NCI-H1092 treated with DMSO at 0.1 percent for 48 hours (cell line): ENCODE data around the gene LARP4.
"Not testable (repeated sequence)": the region's sequence is repeated elsewhere in the genome, so short reads cannot be mapped to it uniquely, and the experiment has no call there.

ENCODE experiments used
- DNase-seq: peaks from one replicate; lab custom pipeline; 2025; lab: John Stamatoyannopoulos, UW

LARP4 gene

GRCh38 chr12:50401500-50402081, 906 bp downstream of the LARP4 start:
- no peak for DNase-seq

DNA sequence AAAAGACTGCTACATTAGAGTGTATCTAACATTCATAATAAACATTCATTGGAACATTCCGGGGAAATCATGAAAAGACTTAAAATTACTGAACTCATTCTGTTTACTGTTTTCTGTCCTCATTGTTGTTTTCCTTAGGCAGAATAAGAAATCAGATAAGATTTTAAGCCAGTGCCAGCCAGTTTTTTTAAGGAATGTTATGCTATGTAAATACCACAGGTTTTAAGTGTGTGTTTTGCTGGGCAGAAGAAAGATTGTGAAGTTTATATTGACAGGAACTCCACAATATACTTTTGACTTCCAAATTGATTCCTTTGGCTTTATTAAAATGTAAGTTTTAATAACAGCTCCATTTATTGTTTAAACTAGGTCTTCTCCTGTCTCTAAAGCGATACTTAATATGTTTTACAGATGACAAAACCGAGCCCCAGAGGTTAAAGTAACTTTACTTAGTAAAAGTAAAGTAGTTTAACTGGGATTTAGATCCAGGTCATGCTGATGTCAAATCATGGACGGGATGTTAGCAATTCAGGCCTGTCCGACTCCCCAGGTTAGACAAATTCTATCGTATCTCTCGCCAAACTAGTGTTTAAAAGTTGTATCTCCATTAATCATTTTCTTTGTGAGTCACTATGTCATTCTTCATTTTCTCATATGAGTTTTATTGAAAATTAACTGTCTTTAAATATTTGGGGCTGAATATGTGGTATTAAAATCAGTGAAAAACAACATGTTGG, 1.7 kb downstream of the LARP4 start:
- no peak for DNase-seq

DNA sequence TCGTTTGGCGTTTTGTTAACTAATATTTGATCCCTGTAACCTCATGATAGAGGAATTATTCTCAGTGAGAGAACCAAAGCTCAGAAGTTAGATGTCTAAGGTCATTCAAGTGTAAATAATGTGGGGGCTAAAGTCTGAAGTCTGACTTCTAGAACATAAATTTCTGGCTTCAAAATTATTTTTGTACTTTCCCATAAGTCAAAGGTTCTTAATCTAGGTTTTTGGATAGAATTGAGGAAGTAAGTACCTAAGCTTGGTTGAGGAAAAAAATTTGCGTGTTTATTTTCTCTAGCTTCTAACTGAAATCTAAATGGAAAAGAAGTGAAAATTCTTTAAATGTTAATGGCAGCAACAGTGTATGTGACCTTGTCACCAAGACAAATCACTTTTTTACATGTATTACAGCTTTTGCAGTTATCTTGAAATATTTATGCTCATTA, 2.3 kb downstream of the LARP4 start:
- no peak for DNase-seq

DNA sequence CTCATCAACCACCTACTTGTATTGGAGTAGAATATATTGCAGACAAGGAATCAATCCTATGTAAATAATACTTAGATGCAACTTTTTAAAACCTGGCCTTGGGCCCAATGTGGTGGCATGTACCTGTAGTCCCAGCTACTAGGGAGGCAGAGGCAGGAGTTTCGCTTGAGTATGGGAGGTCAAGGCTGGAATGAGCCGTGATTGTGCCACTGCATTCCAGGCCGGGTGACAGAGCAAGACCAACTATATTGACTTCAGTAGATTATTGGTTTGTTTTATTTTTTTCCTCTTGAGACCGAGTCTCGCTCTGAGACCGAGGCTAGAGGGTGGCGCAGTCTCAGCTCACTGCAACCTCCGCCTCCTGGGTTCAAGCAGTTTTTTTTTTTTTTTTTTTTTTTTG, 3.6 kb downstream of the LARP4 start:
- no peak for DNase-seq

DNA sequence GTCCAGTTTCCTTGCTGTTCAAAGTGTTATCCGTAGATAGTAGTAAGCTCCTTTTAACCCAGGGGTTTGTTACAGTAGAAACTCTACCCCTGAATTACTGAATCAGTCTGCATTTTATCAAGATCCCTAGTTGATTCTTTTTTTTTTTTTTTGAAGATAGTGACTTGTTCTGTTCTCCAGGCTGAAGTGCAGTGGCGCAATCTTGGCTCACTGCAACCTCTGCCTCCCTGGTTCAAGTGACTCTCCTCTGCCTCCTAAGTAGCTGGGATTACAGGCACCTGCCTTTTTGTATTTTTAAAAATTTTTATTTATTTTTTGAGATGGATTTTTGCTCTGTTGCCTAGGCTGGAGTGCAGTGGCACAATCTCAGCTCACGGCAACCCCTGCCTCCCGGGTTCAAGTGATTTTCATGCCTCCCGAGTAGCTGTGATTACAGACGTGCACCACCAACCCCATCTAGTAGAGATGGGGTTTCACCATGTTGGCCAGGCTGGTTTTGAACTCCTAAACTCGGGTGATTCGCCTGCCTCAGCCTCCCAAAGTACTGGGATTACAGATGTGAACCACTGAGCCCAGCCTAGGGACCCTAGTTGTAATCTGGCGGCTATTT, 10.5 kb downstream of the LARP4 start:
- no peak for DNase-seq

DNA sequence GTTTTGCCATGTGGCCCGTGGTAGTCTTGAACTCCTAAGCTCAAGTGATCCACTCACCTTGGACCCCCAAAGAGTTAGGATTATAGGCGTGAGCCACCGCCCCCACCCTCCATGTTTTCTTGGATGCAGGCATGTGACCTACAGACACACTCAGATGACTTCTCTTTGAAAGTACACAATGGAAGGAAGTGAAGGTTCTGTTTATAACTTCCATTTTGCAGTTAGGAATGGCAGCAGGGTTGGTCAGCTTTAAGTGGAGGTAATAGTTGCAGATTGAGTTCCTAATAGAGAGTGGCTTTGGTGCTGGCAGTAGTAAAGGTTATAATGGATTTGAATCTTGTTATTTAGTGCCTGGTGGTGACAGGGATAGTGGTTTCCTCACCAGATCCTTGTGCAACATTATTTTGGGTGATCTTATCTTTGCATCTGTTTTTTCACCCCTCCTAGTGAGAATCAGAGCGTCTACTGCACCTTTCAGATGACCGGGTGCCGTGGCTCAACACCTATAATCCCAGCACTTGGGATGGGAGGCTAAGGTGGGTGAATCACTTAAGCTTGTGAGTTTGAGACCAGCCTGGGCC, 15.3 kb downstream of the LARP4 start:
- no peak for DNase-seq

GRCh38 chr12:50419112-50419909, 18.6 kb downstream of the LARP4 start:
- no peak for DNase-seq

GRCh38 chr12:50422855-50423254, 22.2 kb downstream of the LARP4 start:
- not testable (repeated sequence) for DNase-seq

DNA sequence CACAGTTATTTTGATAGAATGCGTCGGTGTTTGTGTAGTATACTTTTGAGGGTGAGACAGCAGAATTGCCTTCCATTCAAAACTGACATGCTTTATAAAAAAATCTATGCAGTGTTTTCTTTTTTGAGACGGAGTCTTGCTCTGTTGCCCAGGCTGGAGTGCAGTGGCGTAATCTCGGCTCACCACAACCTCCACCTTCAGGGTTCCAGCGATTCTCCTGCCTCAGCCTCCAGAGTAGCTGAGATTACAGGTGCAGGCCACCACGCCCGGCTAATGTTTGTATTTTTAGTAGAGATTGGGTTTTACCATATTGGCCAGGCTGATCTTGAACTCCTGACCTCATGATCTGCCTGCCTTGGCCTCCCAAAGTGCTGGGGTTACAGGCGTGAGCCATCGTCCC, 22.7 kb downstream of the LARP4 start:
- DNase-seq: not testable (repeated sequence)

DNA sequence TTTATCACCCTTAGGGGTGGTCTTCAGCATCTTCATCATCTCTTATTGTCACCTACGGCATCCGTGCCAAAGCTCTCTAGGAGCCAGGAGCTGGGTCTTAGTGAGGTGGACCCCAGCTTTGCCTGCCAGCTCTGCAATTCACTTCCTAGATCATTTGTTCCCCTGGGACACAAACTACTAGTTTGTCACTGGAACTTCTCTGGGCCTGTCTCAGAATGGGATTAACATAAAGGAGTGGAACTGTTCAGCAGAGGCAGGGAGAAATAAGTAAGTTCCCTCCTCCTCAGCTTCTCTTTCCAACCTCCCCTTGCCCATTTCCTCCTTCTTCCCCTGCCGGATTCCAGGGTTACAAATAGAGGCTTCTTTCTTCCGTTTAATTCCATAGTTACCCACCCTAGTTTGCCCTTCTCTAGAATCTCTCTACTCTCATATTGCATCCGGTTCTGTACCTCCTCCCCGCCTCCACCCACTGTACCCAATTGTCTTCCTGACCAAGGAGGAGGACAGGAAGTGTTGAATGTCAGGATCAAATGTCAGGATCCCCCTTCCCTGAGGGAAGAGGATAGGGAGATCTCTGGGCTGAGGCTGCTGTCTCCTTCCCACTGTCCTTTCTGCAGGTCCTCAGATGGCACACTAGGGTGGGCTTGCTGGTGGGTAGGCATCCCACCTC, 25.0 kb downstream of the LARP4 start:
- no peak for DNase-seq

- not testable (repeated sequence) for DNase-seq
These were observed 31.0 kb downstream of the LARP4 start for GRCh38 chr12:50431656-50432055.

DNA sequence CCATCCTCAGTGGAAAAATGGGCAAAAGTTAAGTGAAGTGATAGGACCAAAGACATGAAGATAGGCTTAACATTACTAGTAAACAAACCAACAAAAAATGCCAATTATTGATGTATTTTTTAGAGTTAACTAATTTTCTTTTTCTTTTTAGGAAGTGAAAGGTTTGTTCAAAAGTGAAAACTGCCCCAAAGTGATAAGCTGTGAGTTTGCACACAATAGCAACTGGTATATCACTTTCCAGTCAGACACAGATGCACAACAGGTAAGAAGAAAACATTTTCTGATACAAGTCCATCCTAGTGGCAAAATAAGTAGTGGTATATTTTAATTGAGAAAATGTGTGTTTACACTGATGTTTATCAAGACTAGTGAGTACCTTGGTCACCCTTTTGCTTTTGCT, 39.6 kb downstream of the LARP4 start:
- no peak for DNase-seq

GRCh38 chr12:50441763-50442162, 41.1 kb downstream of the LARP4 start:
- DNase-seq: no peak

- DNase-seq: no peak
These were observed 41.7 kb downstream of the LARP4 start for GRCh38 chr12:50442178-50442908.

- not testable (repeated sequence) for DNase-seq
These were observed 49.0 kb downstream of the LARP4 start for GRCh38 chr12:50449671-50450070.

GRCh38 chr12:50452795-50453194, 52.1 kb downstream of the LARP4 start:
- DNase-seq: no peak

GRCh38 chr12:50453872-50454271, 53.2 kb downstream of the LARP4 start:
- DNase-seq: no peak

DNA sequence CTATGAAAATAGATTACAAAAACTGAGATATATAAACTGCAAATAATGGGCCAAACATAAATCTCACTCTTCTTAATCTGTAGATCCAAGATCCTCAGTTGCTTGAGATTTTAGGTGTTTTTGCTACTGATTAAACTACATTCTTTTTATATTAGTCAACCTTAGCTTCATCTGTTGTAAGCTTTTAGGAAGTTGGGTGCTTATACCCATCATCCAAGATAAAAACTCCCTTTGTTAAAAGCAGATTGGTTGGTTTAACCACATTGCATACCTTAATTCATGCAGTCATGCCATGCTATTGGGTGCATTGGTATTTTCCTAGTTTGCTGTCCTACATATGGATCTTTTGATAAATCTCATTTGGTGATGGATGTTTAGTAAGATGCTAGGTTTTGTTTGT, 57.9 kb downstream of the LARP4 start:
- DNase-seq: no peak

DNA sequence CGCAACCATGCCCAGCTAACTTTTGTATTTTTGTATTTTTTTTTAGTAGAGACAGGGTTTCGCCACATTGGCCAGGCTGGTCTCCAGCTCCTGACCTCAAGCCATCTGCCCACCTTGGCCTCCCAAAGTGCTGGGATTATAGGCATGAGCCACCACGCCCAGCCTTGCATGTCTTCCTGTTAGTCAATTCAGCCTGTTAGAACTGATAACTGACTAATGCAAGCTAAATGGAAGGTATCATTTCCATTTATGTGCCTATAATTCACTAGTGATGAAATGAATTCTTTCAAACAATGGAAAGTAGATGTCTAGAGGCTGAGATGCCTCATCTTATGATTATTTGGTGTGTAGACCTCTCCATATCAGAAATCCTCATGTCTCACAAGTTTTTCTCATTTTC, 66.8 kb downstream of the LARP4 start:
- no peak for DNase-seq

- DNase-seq: no peak
These were observed 76.7 kb downstream of the LARP4 start for GRCh38 chr12:50477241-50477832.

DNA sequence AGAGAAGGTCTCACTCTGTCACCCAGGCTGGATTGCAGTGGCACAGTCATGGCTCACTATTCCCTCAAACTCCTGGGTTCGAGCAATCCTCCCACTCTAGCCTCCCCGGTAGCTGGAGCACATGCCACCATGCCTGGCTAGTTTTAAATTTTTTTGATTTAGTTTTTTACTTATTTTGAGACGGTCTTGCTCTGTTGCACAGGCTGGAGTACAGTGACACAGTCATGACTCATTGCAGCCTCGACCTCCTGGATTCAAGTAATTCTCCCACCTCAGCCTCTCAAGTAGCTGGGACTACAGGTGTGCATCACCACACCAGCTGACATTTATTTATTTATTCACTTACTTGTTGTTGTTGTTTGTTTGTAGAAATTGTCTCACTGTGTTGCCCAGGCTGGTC, 81.9 kb downstream of the LARP4 start:
- DNase-seq: no peak
